GM13976 (cell line): ENCODE results near the gene VPS16.
A peak's percentile ranks its signal among the peaks of the same experiment; 100 is the strongest.

Source experiments
- DNase-seq: peaks from one replicate; pipeline ENCODE4 v3.0.0; 2012; ENCODE audit warnings: low spot score
- in situ Hi-C: fragments of 300-500 bp; cut with MboI; formaldehyde crosslinking; loops from one replicate; pipeline ENCODE4 v1.12.0; 2022; ENCODE audit warnings: low sequenced_read_pairs, mixed read lengths, inconsistent platforms; ENCODE audit not compliant: unreplicated experiment
- TF ChIP-seq, protein P1 (sequence below): IDR thresholded peaks from 2 replicates; pipeline ENCODE4 v1.5.1; 2012; ENCODE audit warnings: borderline replicate concordance, mild to moderate bottlenecking; ENCODE audit not compliant: insufficient read depth; ENCODE audit errors: extremely low read depth, missing control alignments, control extremely low read depth

The VPS16 gene

DNA sequence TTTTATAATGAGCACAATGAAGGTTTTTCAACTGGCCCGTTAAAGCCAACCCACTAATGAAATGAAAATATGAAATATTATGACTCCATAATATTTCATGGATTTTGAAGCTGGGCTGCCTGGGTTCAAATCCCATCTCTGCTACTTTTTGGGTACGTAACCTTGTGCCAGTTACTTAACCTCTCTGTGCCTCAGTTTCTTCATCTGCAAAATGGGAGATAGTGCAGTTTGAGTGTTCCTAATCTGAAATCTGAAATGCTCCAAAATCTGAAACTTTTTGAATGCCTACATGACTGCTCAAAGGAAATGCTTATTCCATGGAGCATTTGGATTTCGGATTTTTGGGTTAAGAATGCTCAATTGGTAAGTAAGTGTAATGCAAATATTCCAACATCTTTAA, 62.3 kb downstream of the VPS16 start:
- in situ Hi-C loops: no loop called here
- TF ChIP-seq, protein P1, sequence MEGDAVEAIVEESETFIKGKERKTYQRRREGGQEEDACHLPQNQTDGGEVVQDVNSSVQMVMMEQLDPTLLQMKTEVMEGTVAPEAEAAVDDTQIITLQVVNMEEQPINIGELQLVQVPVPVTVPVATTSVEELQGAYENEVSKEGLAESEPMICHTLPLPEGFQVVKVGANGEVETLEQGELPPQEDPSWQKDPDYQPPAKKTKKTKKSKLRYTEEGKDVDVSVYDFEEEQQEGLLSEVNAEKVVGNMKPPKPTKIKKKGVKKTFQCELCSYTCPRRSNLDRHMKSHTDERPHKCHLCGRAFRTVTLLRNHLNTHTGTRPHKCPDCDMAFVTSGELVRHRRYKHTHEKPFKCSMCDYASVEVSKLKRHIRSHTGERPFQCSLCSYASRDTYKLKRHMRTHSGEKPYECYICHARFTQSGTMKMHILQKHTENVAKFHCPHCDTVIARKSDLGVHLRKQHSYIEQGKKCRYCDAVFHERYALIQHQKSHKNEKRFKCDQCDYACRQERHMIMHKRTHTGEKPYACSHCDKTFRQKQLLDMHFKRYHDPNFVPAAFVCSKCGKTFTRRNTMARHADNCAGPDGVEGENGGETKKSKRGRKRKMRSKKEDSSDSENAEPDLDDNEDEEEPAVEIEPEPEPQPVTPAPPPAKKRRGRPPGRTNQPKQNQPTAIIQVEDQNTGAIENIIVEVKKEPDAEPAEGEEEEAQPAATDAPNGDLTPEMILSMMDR: no peak

DNA sequence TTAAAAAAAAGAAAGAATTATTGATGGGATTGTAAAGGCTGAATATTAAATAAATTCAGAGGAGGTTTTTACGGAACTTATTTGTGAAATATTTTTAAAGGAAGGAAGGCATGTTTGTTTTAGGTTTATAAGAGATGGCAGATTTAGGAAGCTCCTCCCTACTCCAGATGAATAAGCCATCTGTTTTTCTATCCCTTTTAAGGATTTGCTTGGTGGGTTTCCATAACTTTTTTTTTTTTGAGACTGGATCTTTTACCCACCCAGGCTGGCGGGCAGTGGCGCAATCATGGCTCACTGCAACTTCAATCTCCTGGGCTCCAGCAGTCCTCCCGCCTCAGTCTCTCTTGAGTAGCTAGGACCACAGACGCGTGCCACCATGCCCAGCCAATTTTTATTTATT, 63.1 kb downstream of the VPS16 start:
- TF ChIP-seq, protein P1: no peak
- no peak for DNase-seq
- in situ Hi-C loops: no loop called here

More for the DNA sequence above, 62.3 kb downstream of the VPS16 start:
- DNase-seq: no peak

DNA sequence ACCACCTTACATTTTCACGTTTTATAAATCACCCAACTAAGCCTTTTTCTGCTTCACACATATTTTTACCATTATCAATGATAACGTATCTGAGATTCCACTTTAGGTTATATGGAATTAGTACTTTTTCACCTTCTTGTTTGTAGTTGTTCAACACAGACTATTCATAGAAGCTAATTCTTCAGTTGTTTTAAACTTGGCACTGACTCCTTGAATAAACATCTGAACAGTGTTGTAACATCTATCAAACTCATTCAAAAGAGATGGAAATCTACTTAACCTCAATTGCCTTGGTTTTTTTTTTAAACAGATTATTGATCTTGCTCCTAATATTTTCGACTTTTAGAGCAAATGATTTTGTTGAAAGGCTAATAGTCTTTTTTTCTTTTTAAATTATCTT, 67.0 kb downstream of the VPS16 start:
- in situ Hi-C loops: no loop called here
- TF ChIP-seq, protein P1: no peak
- no peak for DNase-seq

DNA sequence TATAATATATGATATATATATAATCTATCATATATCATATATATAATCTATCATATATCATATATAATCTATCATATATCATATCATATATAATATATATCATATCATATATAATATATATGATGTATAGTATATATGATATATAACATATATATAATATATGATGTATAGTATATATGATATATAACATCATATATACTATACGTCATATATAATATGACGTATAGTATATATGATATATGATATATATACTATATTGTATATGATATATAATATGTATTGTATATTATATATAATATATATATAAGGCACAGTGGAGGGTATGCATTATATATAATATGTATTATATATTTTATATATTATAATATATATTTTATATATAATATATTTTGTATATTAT, 69.4 kb downstream of the VPS16 start:
- no peak for DNase-seq
- TF ChIP-seq, protein P1: no peak
- in situ Hi-C loops: no loop called here

DNA sequence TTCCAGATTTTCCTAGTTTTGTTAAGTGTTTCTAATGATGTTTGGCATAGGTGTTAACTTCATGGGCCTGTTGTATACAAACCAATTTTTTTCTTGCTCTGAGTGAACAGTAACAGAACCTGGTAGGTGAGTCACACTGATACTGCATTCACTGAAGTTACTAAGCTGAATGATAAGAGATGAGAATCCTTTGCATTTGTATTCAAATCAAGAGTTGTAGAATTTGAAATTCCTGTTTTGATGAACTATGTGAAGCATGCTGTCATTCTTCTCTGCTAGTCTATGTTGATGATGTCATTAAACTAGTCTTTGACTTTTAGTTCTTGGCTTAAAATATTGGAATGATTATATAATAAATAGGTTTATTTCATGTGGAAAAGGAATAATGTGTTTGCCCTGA, 70.7 kb downstream of the VPS16 start:
- in situ Hi-C loops: no loop called here
- DNase-seq: no peak
- TF ChIP-seq, protein P1: no peak

DNA sequence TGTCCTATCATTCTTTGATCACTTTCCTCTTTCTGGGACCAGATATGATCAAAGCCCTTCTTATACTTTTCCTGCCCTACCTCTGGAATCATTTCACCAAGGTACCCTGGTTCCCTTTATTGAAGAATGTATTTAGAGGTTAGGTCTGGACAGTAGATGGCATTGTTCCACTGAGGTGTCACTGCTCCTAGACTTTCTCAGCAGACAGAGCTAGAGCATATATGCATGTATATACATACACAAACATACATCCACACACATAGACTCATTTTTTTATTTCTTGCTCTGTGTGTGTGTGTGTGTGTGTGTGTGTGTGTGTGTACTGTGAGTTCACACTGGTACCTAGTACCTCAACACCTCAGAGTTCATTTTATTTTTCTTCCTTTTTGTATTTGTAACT, 73.6 kb downstream of the VPS16 start:
- TF ChIP-seq, protein P1: peak; percentile 39
- no peak for DNase-seq
- in situ Hi-C loops: no loop called here
